ENCODE measurements around the gene CFAP53. TPM values are rescaled to one million over a fixed set of nuclear protein-coding genes. Genes with fewer than 3 reads are reported as not detected.

CFAP53 gene
- total and polyA plus RNA-seq, 2 of the 4 experiments (the other 2 are of a cell fraction), result under 0.01 to 0.12 TPM

DNA sequence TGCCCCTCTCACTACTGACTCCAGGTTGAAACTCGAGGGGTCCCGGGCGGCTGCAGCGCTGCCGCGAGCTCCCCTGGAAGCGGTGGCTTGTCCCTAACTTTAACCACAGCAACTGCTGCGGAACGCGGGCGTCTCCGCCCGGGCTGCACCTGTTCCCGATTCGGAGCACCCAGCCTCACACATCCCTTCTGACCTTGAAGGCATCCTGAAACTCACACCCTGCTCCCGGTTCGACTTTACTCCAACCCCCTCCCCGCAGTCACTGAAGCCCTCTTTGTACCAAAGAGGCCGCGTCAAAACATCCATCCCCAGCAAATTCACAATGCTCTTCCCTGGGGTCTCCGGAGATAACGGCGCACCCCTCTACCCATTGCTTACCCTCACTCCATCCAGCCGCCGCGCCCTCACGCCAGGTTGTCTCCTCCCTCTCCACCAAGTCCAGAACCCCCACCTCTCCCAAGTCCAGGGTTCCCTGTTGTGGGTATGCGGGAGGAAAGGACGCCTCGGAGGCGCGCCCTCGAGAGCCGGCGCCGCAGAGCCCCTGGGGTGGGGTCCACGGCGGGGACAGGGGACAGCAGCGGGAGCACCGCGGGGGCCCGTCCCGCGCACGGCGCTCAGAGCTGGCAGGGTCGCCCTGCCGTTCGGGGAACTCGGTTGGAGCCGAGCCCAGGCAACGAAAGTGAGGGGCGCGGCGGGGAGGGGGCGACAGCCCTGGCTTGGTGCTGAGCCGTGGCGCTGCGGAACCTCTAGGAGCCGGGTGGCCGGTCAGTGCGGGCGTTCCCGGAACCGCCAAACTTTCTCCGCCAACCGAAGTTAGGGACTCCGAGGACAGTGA is 72.3 kb downstream of the CFAP53 start (continued):
- no peak for TF ChIP-seq SMC3 (IDR thresholded peaks at IDR 0.05; ENCODE audit: low read depth, low read length)
- TF ChIP-seq, protein P1, sequence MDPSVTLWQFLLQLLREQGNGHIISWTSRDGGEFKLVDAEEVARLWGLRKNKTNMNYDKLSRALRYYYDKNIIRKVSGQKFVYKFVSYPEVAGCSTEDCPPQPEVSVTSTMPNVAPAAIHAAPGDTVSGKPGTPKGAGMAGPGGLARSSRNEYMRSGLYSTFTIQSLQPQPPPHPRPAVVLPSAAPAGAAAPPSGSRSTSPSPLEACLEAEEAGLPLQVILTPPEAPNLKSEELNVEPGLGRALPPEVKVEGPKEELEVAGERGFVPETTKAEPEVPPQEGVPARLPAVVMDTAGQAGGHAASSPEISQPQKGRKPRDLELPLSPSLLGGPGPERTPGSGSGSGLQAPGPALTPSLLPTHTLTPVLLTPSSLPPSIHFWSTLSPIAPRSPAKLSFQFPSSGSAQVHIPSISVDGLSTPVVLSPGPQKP (IDR thresholded peaks at IDR 0.05; ENCODE audit: borderline replicate concordance, low read depth, low read length), result no peak
- TF ChIP-seq POLR2A (IDR thresholded peaks at IDR 0.05; ENCODE audit: low read depth, low read length), result no peak
- no peak for TF ChIP-seq RAD21 (IDR thresholded peaks at IDR 0.05; ENCODE audit: low read length)
- TF ChIP-seq CHD1 (IDR thresholded peaks at IDR 0.05; ENCODE audit: low read depth, low read length), result no peak
